A549 treated with CpdA at 1 μM for 4 hours (cell line): ENCODE results near the gene SMAD5. TPM values are rescaled to one million over a fixed set of nuclear protein-coding genes. Genes with fewer than 3 reads are reported as not detected.

ENCODE experiments used
- total RNA-seq: library from RNA; stranded (reverse); fragments of 200-300 nt; extraction: Qiagen RNA extraction; gene quantifications from 5 replicates; pipeline ENCODE4 v1.2.3, GENCODE V29; 2022; ENCODE audit warnings: low read depth

The SMAD5 gene
- total RNA-seq: 19.2 to 38.0 TPM (median 28.1 TPM) in 5 replicates

GRCh38 chr5:136132557-136133221 is at the start of gene SMAD5:
TSS of gene SMAD5 (plus strand) at chr5:136132845. CDS start at chr5:136153761, 20,916 bp downstream.

GRCh38 chr5:136192526-136193321 is 60.1 kb downstream of the SMAD5 start, which contains the start of gene SMIM32:
TSS of gene SMIM32 (minus strand) at chr5:136193162. CDS start at chr5:136192524, 638 bp downstream.

Other genes with a start within 250 kb of the SMAD5 start
- gene IL9, start 237.0 kb upstream of the SMAD5 start, total RNA-seq: not detected in 5 replicates
- gene LECT2, start 177.9 kb upstream of the SMAD5 start, total RNA-seq: not detected in 5 replicates
- 1,442 to 2,234 TPM (median 1,874 TPM) in 5 replicates for gene TGFBI, start 103.9 kb upstream of the SMAD5 start, total RNA-seq
- gene SMIM32, start 60.3 kb downstream of the SMAD5 start, total RNA-seq: not detected in 5 replicates
- not detected in 5 replicates for gene TRPC7, start 232.7 kb downstream of the SMAD5 start, total RNA-seq